Measurements from ENCODE around the gene TDRD15. TPM values are rescaled to one million over a fixed set of nuclear protein-coding genes. Genes with fewer than 3 reads are reported as not detected.

The TDRD15 gene
- total and polyA plus RNA-seq, 12 donors: 0.11 TPM; not detected in 11

DNA sequence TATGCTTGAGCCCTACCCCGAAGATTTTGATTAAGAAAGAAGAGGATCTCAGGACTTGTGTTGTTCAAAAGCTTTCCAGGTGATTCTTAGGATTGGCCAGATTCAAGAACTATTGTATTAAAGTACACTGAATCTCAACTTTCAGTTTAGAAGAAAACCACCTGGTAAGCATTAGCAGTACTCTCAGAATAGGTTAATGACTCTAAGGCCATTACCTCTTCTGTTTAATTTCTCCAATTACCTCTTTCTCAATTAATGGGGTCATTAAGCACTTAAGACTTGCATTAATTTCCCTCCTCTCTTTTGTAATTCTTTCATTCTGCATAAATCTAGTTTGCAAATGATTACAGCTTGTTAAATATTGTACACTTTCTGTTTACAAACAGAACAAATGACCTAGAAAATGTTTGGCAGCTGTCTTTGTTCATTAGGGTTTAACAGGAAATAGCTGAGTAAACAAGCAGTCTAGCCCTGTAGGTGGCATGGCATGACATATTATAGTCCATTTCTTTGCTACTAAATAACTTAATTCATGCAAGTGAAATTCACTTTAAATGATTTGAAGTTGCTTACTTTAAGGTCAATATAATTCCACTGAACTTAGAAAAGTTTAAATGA is 20.4 kb upstream of the TDRD15 start:
- DNase-seq: no peak
- WGBS, 4 donors: 69 to 90% (median 77%) methylated on average over 1 of the region's 1 CpG
- TF ChIP-seq POLR2A (IDR thresholded peaks at IDR 0.05): no peak
- TF ChIP-seq, protein P1, sequence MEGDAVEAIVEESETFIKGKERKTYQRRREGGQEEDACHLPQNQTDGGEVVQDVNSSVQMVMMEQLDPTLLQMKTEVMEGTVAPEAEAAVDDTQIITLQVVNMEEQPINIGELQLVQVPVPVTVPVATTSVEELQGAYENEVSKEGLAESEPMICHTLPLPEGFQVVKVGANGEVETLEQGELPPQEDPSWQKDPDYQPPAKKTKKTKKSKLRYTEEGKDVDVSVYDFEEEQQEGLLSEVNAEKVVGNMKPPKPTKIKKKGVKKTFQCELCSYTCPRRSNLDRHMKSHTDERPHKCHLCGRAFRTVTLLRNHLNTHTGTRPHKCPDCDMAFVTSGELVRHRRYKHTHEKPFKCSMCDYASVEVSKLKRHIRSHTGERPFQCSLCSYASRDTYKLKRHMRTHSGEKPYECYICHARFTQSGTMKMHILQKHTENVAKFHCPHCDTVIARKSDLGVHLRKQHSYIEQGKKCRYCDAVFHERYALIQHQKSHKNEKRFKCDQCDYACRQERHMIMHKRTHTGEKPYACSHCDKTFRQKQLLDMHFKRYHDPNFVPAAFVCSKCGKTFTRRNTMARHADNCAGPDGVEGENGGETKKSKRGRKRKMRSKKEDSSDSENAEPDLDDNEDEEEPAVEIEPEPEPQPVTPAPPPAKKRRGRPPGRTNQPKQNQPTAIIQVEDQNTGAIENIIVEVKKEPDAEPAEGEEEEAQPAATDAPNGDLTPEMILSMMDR (IDR thresholded peaks at IDR 0.05): no peak
- Histone ChIP-seq H3K27ac (no peak overlapping the region), H3K36me3 (replicated peaks in 1 of 2) (no peaks in the 10 kb centered on the region), H3K4me3 (no peak overlapping the region), H3K27me3 (no peaks in the 10 kb centered on the region), H3K4me1 (replicated peaks in 1 of 2) (no peaks in the 10 kb centered on the region), H3K9me3 (replicated peaks in 1 of 3) (no peaks in the 10 kb centered on the region)
- intact Hi-C loops (cut with DNase I): no loop called here

DNA sequence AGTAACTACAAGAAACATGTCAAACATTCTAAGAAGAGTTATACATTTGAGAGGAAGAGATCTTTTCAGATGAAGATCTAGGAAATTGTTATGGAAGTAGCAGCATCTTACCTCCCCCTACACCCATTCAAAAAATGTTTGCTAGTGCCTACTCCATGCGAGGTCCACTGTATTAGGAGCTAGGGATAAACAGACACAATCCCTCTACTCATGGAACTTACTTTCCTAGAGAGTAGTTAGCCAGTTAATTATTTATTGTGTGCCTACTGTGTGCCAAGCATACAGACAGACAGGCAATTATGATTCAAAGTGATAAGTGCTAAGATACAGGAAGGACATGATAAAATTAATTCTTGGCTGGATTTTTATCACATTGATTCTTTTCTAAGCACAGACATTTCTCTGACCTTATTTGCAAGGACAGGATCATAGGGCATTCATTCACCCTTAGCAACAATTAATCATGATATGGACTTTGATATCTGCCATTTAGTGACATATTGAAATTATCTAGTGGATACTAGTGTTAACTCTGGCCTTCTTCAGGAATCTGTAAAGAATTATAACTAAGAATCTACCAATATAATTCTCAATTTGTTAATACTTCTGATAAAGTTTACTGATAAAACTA is 19.6 kb upstream of the TDRD15 start:
- Histone ChIP-seq H3K4me3 (no peak overlapping the region), H3K27me3 (no peaks in the 10 kb centered on the region), H3K27ac (no peak overlapping the region), H3K9me3 (replicated peaks in 1 of 3) (no peaks in the 10 kb centered on the region), H3K4me1 (replicated peaks in 1 of 2) (no peaks in the 10 kb centered on the region), H3K36me3 (replicated peaks in 1 of 2) (no peaks in the 10 kb centered on the region)
- intact Hi-C loops (cut with DNase I): no loop called here
- TF ChIP-seq POLR2A (IDR thresholded peaks at IDR 0.05): no peak
- no peak for DNase-seq
- WGBS, 4 donors: 57 to 78% (median 73%) methylated on average over 1 of the region's 1 CpG

DNA sequence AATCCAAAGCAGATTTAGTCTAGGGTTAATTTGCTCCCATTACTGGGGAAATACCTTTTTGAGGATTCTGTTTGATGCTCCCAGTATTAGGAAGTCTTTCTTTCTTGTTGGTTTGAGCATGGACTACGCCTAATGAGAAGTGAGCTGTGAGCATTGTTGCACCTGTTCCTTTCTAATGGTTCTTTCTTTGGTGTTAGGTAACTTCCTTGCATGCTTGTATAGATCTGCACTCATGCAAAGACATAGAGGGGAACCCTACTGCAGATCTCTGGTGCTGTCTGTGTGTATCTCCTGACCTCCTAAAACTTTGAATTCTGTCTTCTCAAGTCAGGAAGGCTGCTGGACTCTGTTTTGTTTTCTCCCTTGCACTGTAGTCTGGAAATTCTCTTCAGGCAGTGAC is 12.8 kb upstream of the TDRD15 start:
- Histone ChIP-seq H3K36me3 (replicated peaks in 1 of 2) (no peaks in the 10 kb centered on the region), H3K9me3 (replicated peaks in 1 of 3) (no peaks in the 10 kb centered on the region), H3K27me3 (peaks cover 6% of the 10 kb centered on the region), H3K4me1 (replicated peaks in 1 of 2) (no peaks in the 10 kb centered on the region), H3K4me3 (no peak overlapping the region), H3K27ac (no peak overlapping the region)
- DNase-seq: no peak
- 68 to 100% (median 89%) methylated on average over 1 of the region's 1 CpG for WGBS, 4 donors
- intact Hi-C loops (cut with DNase I): loop anchor here in 1 of 2 donors (10.0 kb wide), 1 partner anchor 66 kb away; the partner anchor contains the start of gene APOB
- TF ChIP-seq, protein P1 (IDR thresholded peaks at IDR 0.05): no peak
- TF ChIP-seq POLR2A (IDR thresholded peaks at IDR 0.05): no peak

DNA sequence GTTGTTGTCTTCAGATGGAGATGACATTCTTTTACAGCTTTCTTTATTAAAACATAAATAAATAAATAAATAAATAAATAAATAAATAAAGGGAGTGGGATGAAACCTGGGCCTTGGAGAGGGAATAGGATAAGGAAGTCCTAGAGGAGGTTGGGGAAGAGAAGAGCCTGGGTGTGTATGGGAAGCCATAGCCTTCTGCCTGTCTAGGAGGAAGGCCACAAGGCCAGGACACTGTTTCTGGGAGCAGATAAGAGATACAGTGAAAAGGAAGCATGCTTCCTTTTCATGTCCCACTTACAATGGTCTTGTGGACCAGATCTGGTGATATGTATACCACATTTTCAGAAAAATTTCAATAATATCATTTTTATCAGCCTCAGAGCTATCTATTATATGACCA is 6.1 kb upstream of the TDRD15 start:
- no peak for DNase-seq
- peaks cover 3% of the 10 kb centered on the region for H3K27me3 ChIP-seq
- TF ChIP-seq, protein P1 (IDR thresholded peaks at IDR 0.05): no peak
- no peak for TF ChIP-seq POLR2A (IDR thresholded peaks at IDR 0.05)
- no peak overlapping the region for H3K4me3 ChIP-seq
- no peak overlapping the region for H3K27ac ChIP-seq
- no peaks in the 10 kb centered on the region for H3K36me3 ChIP-seq (replicated peaks in 1 of 2)
- H3K9me3 ChIP-seq (replicated peaks in 1 of 3): no peaks in the 10 kb centered on the region
- H3K4me1 ChIP-seq (replicated peaks in 1 of 2): no peaks in the 10 kb centered on the region
- intact Hi-C loops (cut with DNase I): loop anchor here (2.0 to 10.0 kb wide), 3 partner anchors 73 to 455 kb away; partner anchors contain the start of gene APOB (in 1 of the 2)
